ENCODE results near the gene RNASE11. TPM values are rescaled to one million over a fixed set of nuclear protein-coding genes. Genes with fewer than 3 reads are reported as not detected.

RNASE11 gene
- total and polyA plus RNA-seq, 9 of the 15 experiments (the other 6 are each of a cell fraction or from before 2014, with no cell fraction given) = 0.16 to 0.29 (median 0.22) TPM; not detected in 6

- TF ChIP-seq NR1H2 (CRISPR knock-in tag; IDR thresholded peaks at IDR 0.05) (no peak), ZKSCAN8 (CRISPR knock-in tag; IDR thresholded peaks at IDR 0.05) (no peak), STAT5A (IDR thresholded peaks at IDR 0.05; ENCODE audit: borderline replicate concordance, low read length) (no peak), ZNF592 (IDR thresholded peaks at IDR 0.05) (0 out of 2 replicates have a peak, but pooled peaks have one; percentile 62), DEAF1 (CRISPR knock-in tag; IDR thresholded peaks at IDR 0.05) (no peak), SOX6 (IDR thresholded peaks at IDR 0.05) (peak; percentile 74), IRF9 (tag; IDR thresholded peaks at IDR 0.05) (no peak), CREB1 (IDR thresholded peaks at IDR 0.05) (peak; percentile 23; the same call in 1 of the 2 replicates), CREB1 (CRISPR knock-in tag; IDR thresholded peaks at IDR 0.05) (no peak), CTBP1 (IDR thresholded peaks at IDR 0.05; ENCODE audit: borderline replicate concordance) (peak; percentile 59; the same call in 1 of the 2 replicates), XRCC3 (IDR thresholded peaks at IDR 0.05) (no peak), ZKSCAN3 (CRISPR knock-in tag; IDR thresholded peaks at IDR 0.05) (no peak), ZFP91 (CRISPR knock-in tag; IDR thresholded peaks at IDR 0.05) (no peak), PYGO2 (tag; IDR thresholded peaks at IDR 0.05) (no peak), ID3 (CRISPR knock-in tag; IDR thresholded peaks at IDR 0.05) (no peak), ID3 (tag; IDR thresholded peaks at IDR 0.05) (no peak), ARID3B (CRISPR knock-in tag; IDR thresholded peaks at IDR 0.05; ENCODE audit: borderline replicate concordance) (no peak)
Measured at GRCh38 chr14:20632831-20633691, 45.3 kb upstream of the RNASE11 start (continued).

Measured in K562 (cell line).